Stimulated activated CD8-positive, alpha-beta memory T cell treated with anti-CD3 and anti-CD28 coated beads, Interleukin-4, amount 100 ng/mL, for 4 hours (primary cell): ENCODE results near the gene ZRSR2.
A peak's percentile ranks its signal among the peaks of the same experiment; 100 is the strongest.
"Not testable (repeated sequence)": the region's sequence is repeated elsewhere in the genome, so short reads cannot be mapped to it uniquely, and the experiment has no call there.

Experiments
- DNase-seq, 2 donors: peaks; one replicate each; pipeline ENCODE4 v3.0.0-alpha.2; 2020; ENCODE audit warnings: low read depth in 2 of 2, low spot score in 1 of 2

ZRSR2 gene

GRCh38 chrX:15790769-15791290 is 546 bp downstream of the ZRSR2 start:
- DNase-seq = no peak

- no peak for DNase-seq
Observed at GRCh38 chrX:15797707-15798106, 7.4 kb downstream of the ZRSR2 start.

- no peak for DNase-seq
Observed at GRCh38 chrX:15804563-15804962, 14.3 kb downstream of the ZRSR2 start.

GRCh38 chrX:15808254-15808653 is 18.0 kb downstream of the ZRSR2 start:
- no peak for DNase-seq

- DNase-seq = no peak
Observed at GRCh38 chrX:15812192-15812938, 22.1 kb downstream of the ZRSR2 start.

- no peak for DNase-seq
Observed at GRCh38 chrX:15813416-15813815, 23.1 kb downstream of the ZRSR2 start.

- DNase-seq = no peak
Observed at GRCh38 chrX:15814771-15815365, 24.6 kb downstream of the ZRSR2 start.

GRCh38 chrX:15815779-15816437 is 25.6 kb downstream of the ZRSR2 start:
- DNase-seq = no peak

GRCh38 chrX:15816438-15816809 is 26.1 kb downstream of the ZRSR2 start:
- no peak for DNase-seq

GRCh38 chrX:15816886-15817285 is 26.6 kb downstream of the ZRSR2 start:
- DNase-seq = peak in 1 of 2 donors; percentile 22

- no peak for DNase-seq
Observed at GRCh38 chrX:15820106-15821073, 30.1 kb downstream of the ZRSR2 start.

- no peak for DNase-seq
Observed at GRCh38 chrX:15822922-15823321, 32.6 kb downstream of the ZRSR2 start.

GRCh38 chrX:15825936-15826335 is 35.7 kb downstream of the ZRSR2 start:
- DNase-seq = no peak

- DNase-seq = no peak
Observed at GRCh38 chrX:15829217-15829616, 38.9 kb downstream of the ZRSR2 start.

- not testable (repeated sequence) for DNase-seq
Observed at GRCh38 chrX:15831347-15831746, 41.1 kb downstream of the ZRSR2 start.

- DNase-seq = no peak
Observed at GRCh38 chrX:15834053-15834452, 43.8 kb downstream of the ZRSR2 start.

- DNase-seq = no peak
Observed at GRCh38 chrX:15834827-15835595, 44.7 kb downstream of the ZRSR2 start.

GRCh38 chrX:15838017-15838416 is 47.7 kb downstream of the ZRSR2 start:
- DNase-seq = no peak

GRCh38 chrX:15841853-15842516 is 51.7 kb downstream of the ZRSR2 start:
- no peak for DNase-seq

GRCh38 chrX:15843960-15844359 is 53.7 kb downstream of the ZRSR2 start:
- no peak for DNase-seq
